Loucy (cell line): ENCODE results near the gene IGFBP5.

Source experiments
- H2AFZ ChIP-seq: fragments of 200-600 bp; sonication (generic); 2 replicates; pipeline ENCODE4 v1.6.0; 2016; ENCODE audit warnings: antibody characterized with exemption, mild to moderate bottlenecking, low read length, moderate library complexity
- H3F3A ChIP-seq: fragments of 200-600 bp; 2 replicates; pipeline ENCODE4 v1.6.0; 2016; ENCODE audit warnings: antibody characterized with exemption, low read depth, mild to moderate bottlenecking
- H3K27me3 ChIP-seq: fragments of 200-600 bp; sonication (generic); 2 replicates; pipeline ENCODE4 v1.6.1; 2014; ENCODE audit warnings: low read length, mild to moderate bottlenecking; ENCODE audit not compliant: insufficient read depth, poor library complexity, severe bottlenecking
- H3K36me3 ChIP-seq: fragments of 200-600 bp; sonication (generic); 2 replicates; pipeline ENCODE4 v1.6.1; 2016; ENCODE audit warnings: low read length; ENCODE audit not compliant: insufficient read depth
- H3K4me1 ChIP-seq: fragments of 200-600 bp; sonication (generic); 2 replicates; pipeline ENCODE4 v1.5.1; 2014; ENCODE audit warnings: low read length, mild to moderate bottlenecking; ENCODE audit not compliant: insufficient read depth, poor library complexity, severe bottlenecking
- H3K4me2 ChIP-seq: fragments of 200-600 bp; sonication (generic); 2 replicates; pipeline ENCODE4 v1.6.0; 2014; ENCODE audit warnings: antibody characterized with exemption, low read length, low read depth, mild to moderate bottlenecking; ENCODE audit not compliant: poor library complexity, severe bottlenecking
- H3K4me3 ChIP-seq: fragments of 200-600 bp; sonication (generic); 2 replicates; pipeline ENCODE4 v1.5.1; 2014; ENCODE audit warnings: low read length, mild to moderate bottlenecking, mixed read lengths; ENCODE audit not compliant: poor library complexity, severe bottlenecking
- H3K79me2 ChIP-seq: fragments of 200-600 bp; sonication (generic); 2 replicates; pipeline ENCODE4 v1.6.1; 2014; ENCODE audit warnings: low read length; ENCODE audit not compliant: insufficient read depth
- H3K9ac ChIP-seq: fragments of 200-600 bp; sonication (generic); 2 replicates; pipeline ENCODE4 v1.6.0; 2014; ENCODE audit warnings: mild to moderate bottlenecking, low read depth, low read length, moderate library complexity; ENCODE audit not compliant: poor library complexity, severe bottlenecking
- H3K9me2 ChIP-seq: fragments of 200-600 bp; sonication (generic); replicated peaks from 2 replicates; pipeline ENCODE4 v1.6.1; 2016; ENCODE audit warnings: low read depth, low read length, mixed read lengths
- H3K9me3 ChIP-seq: fragments of 200-600 bp; sonication (generic); 2 replicates; pipeline ENCODE4 v1.6.1; 2014; ENCODE audit warnings: mild to moderate bottlenecking, antibody characterized with exemption, low read length, low read depth; ENCODE audit not compliant: insufficient read depth
- H4K20me1 ChIP-seq: fragments of 200-600 bp; sonication (generic); 2 replicates; pipeline ENCODE4 v1.6.0; 2014; ENCODE audit warnings: antibody characterized with exemption, low read length, mild to moderate bottlenecking; ENCODE audit not compliant: insufficient read depth, poor library complexity, severe bottlenecking
- EZH2phosphoT487 ChIP-seq: fragments of 200-600 bp; IDR thresholded peaks from 2 replicates; pipeline ENCODE4 v1.6.1; 2018; ENCODE audit warnings: antibody characterized with exemption, mild to moderate bottlenecking, moderate library complexity, borderline replicate concordance
- TF ChIP-seq, protein P1 (sequence below): fragments of 200-600 bp; sonication (generic); conservative IDR thresholded peaks from 2 replicates; pipeline ENCODE4 v1.5.1; 2014; ENCODE audit warnings: mild to moderate bottlenecking, antibody characterized with exemption, low read length

IGFBP5 gene

DNA sequence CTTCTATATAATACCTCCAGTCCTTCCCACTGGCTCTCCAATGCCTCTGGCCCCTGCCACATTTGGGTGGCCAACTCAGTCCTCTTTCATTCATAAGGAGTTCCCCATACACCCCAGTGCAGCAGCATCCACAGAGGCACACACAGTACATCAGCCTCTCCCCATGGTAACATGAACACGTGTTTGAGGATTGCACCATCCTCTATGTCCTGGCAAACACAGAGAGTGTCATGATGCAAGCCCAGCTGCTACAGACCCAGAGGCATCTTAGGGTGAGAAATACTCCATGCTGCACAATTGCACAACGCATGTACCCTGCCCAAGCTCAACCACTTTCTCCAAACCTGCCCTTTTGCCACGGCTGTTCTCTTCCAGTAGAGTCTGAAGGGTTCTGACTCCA is 11.5 kb downstream of the IGFBP5 start:
- Histone ChIP-seq H3K9ac (no peak overlapping the region), H3K4me1 (peaks cover 6% of the 10 kb centered on the region), H3K4me3 (no peak overlapping the region), H2AFZ (no peak overlapping the region), H4K20me1 (no peaks in the 10 kb centered on the region), H3K79me2 (no peaks in the 10 kb centered on the region), H3K27me3 (no peaks in the 10 kb centered on the region), H3F3A (no peaks in the 10 kb centered on the region), H3K36me3 (no peaks in the 10 kb centered on the region), H3K9me2 (no peaks in the 10 kb centered on the region), H3K9me3 (no peaks in the 10 kb centered on the region), H3K4me2 (no peak overlapping the region)
- TF ChIP-seq, protein P1, sequence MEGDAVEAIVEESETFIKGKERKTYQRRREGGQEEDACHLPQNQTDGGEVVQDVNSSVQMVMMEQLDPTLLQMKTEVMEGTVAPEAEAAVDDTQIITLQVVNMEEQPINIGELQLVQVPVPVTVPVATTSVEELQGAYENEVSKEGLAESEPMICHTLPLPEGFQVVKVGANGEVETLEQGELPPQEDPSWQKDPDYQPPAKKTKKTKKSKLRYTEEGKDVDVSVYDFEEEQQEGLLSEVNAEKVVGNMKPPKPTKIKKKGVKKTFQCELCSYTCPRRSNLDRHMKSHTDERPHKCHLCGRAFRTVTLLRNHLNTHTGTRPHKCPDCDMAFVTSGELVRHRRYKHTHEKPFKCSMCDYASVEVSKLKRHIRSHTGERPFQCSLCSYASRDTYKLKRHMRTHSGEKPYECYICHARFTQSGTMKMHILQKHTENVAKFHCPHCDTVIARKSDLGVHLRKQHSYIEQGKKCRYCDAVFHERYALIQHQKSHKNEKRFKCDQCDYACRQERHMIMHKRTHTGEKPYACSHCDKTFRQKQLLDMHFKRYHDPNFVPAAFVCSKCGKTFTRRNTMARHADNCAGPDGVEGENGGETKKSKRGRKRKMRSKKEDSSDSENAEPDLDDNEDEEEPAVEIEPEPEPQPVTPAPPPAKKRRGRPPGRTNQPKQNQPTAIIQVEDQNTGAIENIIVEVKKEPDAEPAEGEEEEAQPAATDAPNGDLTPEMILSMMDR, result no peak
- no peak for TF ChIP-seq EZH2phosphoT487

DNA sequence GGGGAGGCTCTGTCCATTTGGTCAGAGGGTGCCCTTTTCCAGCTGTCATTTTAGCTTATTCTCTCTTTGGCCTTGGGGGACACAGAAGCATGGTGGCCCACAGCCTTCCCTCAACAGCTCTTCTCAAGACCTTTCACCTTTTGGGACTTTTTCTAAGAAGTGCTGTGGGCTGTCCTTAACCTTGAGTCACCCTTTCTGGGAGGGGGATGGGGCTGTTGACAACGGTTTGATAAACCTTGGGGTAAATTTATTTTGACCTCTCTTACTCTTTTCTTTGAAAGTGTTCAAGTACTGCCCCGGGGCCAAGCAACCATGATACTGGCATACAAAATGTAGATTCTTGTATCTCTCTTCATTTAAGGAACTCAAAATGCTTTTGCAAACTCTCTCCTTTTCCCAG is 13.7 kb downstream of the IGFBP5 start:
- Histone ChIP-seq H2AFZ (no peak overlapping the region), H3K4me2 (no peak overlapping the region), H3K36me3 (no peaks in the 10 kb centered on the region), H3K4me1 (peaks cover 6% of the 10 kb centered on the region), H3K4me3 (no peak overlapping the region), H3K9me3 (no peaks in the 10 kb centered on the region), H3F3A (no peaks in the 10 kb centered on the region), H3K79me2 (no peaks in the 10 kb centered on the region), H3K9ac (no peak overlapping the region), H3K27me3 (no peaks in the 10 kb centered on the region), H3K9me2 (no peaks in the 10 kb centered on the region), H4K20me1 (no peaks in the 10 kb centered on the region)
- no peak for TF ChIP-seq EZH2phosphoT487
- TF ChIP-seq, protein P1, result no peak

DNA sequence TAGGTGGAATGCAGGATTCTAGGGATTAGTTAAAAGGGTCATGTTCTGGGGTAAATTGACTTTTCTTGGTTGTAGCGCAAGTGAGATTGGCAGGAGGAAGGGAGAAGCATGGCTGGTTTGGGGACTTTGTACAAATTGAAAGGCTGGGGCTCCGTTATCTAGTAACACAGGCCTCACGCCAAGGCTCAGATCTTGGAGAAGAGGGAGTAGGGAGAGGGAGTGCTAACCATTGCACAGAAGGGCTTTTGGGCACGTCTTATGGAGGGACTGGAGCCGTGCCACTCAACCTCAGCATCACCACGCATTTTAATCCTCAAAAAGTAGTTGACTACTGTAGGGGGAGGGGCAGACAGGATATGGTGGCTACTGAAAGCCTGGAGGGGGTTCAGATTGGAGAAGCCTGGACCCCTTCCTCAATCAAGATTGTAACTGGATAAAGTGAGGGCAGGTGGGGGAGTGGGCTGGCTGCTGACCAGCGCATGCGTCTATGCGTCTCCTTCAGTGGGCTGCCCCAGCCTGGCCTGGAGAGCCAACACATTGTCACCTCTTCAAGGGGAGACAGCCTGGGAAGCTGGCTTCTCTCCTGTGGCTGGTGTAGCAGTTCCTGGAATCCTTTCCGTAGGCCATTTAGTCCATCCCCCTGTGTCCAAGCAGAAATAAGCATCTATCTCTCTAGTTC is 14.3 kb downstream of the IGFBP5 start:
- Histone ChIP-seq H3K4me2 (no peak overlapping the region), H3K27me3 (no peaks in the 10 kb centered on the region), H3K4me1 (peaks cover 6% of the 10 kb centered on the region), H3K4me3 (no peak overlapping the region), H4K20me1 (no peaks in the 10 kb centered on the region), H2AFZ (no peak overlapping the region), H3K36me3 (no peaks in the 10 kb centered on the region), H3K9me2 (no peaks in the 10 kb centered on the region), H3K9me3 (no peaks in the 10 kb centered on the region), H3F3A (no peaks in the 10 kb centered on the region), H3K79me2 (no peaks in the 10 kb centered on the region), H3K9ac (no peak overlapping the region)
- TF ChIP-seq EZH2phosphoT487, result no peak
- TF ChIP-seq, protein P1, result no peak
